ENCODE measurements around the gene PDZK1. TPM values are rescaled to one million over a fixed set of nuclear protein-coding genes. Genes with fewer than 3 reads are reported as not detected.
"Not testable (repeated sequence)": the region's sequence is repeated elsewhere in the genome, so short reads cannot be mapped to it uniquely, and the experiment has no call there.

The PDZK1 gene
- total and polyA plus RNA-seq, 2 donors (not counting 3 experiments of a cell fraction or from before 2014, with no cell fraction given), result 0.03 to 0.58 TPM

DNA sequence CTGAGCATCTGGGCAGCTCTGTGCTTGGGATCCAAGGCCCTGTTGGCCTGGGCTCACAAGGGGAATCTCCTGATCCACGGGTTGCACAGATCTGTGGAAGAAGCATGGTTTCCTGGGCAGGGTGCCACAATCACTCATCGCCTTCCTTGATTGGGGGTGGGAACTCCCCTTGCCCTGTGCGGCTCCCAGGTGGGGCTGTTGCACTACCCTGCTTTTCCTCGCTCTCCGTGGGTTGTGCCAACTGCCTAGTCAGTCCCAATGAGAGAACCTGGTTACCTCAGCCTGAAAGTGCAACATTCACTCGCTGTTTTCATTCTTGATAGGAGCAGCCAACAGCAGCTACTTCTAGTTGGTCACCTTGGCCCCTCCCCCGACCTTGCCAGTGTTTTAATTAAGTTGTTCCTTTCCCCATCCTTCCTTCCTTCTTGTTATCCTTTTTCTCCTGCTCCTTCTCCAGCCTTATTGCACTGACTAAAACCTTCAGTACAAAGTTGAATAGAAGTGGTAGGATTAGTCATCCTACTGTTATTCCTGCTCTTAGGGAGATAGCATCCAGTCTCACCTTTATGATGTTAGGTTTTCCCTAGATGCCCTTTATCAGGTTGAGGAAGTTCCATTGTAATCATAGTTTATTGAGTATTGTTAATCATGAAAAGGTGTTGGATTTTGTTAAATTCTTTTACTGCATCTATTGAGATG, 50.8 kb downstream of the PDZK1 start:
- H3K79me2 ChIP-seq (ENCODE audit: control insufficient read depth, insufficient read depth, low read length); H3K36me3 ChIP-seq (ENCODE audit: control insufficient read depth in 2 of 2, extremely low read depth in 1 of 2, insufficient read depth in 2 of 2, low read length in 2 of 2); H3K4me1 ChIP-seq (ENCODE audit: control insufficient read depth, extremely low read depth, insufficient read depth, low read length); POLR2A ChIA-PET; intact Hi-C loops (cut with micrococcal nuclease); CTCF ChIA-PET; H3K9ac ChIP-seq (replicated peaks; ENCODE audit: extremely low read depth, insufficient read depth, low read length); H4K20me1 ChIP-seq (replicated peaks; ENCODE audit: control insufficient read depth, extremely low read depth, insufficient read depth, low read length); H2AFZ ChIP-seq (ENCODE audit: low read depth, low read length); H3K9me3 ChIP-seq (replicated peaks; ENCODE audit: control insufficient read depth, insufficient read depth, low read length); BruUV-seq (replicated peaks); DNase-seq (ENCODE audit: low read depth, low spot score); H3K9me1 ChIP-seq (replicated peaks; ENCODE audit: control insufficient read depth, extremely low read depth, insufficient read depth, low read length); FAIRE-seq; H3K27ac ChIP-seq (ENCODE audit: insufficient read depth, low read depth, low read length); H3K27me3 ChIP-seq (ENCODE audit: control insufficient read depth in 2 of 2, insufficient read depth in 2 of 2, low read length in 2 of 2); H3K4me3 ChIP-seq (replicated peaks in 1 of 3; ENCODE audit: insufficient read depth in 1 of 3, low read depth in 1 of 3, low read length in 3 of 3); H3K4me2 ChIP-seq (ENCODE audit: insufficient read depth, low read length); dilution Hi-C loops (cut with MboI; ENCODE audit: extremely low pct_ligation_motif_present, low sequenced_read_pairs): not testable (repeated sequence)

DNA sequence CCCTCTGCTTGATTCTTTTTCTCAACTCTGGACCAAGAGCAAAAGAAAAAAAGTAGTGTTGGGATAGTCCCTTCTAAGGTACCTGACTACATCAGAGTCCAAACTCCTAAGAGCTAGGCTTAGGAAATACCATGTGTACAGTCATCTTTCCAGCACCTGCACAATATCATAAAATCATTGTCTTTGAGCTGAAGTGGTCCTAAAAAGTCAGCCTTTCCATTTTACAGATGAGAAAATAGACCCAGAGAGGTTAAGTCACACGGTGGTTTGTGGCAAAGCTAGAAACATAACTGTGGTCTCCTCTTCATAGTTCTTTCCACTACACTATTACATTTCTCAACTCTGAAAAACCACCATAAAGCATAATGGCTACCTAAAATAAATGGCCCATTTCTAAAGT, 63.2 kb downstream of the PDZK1 start:
- H3K79me2 ChIP-seq (ENCODE audit: control insufficient read depth, insufficient read depth, low read length); H3K36me3 ChIP-seq (ENCODE audit: control insufficient read depth in 2 of 2, extremely low read depth in 1 of 2, insufficient read depth in 2 of 2, low read length in 2 of 2); H3K9me3 ChIP-seq (replicated peaks; ENCODE audit: control insufficient read depth, insufficient read depth, low read length); H3K9ac ChIP-seq (replicated peaks; ENCODE audit: extremely low read depth, insufficient read depth, low read length); CTCF ChIA-PET; POLR2A ChIA-PET; H3K27me3 ChIP-seq (ENCODE audit: control insufficient read depth in 2 of 2, insufficient read depth in 2 of 2, low read length in 2 of 2); DNase-seq (ENCODE audit: low read depth, low spot score); FAIRE-seq; H3K4me1 ChIP-seq (ENCODE audit: control insufficient read depth, extremely low read depth, insufficient read depth, low read length); BruUV-seq (replicated peaks); H3K4me2 ChIP-seq (ENCODE audit: insufficient read depth, low read length); H2AFZ ChIP-seq (ENCODE audit: low read depth, low read length); intact Hi-C loops (cut with micrococcal nuclease); H3K4me3 ChIP-seq (replicated peaks in 1 of 3; ENCODE audit: insufficient read depth in 1 of 3, low read depth in 1 of 3, low read length in 3 of 3); H4K20me1 ChIP-seq (replicated peaks; ENCODE audit: control insufficient read depth, extremely low read depth, insufficient read depth, low read length); H3K27ac ChIP-seq (ENCODE audit: insufficient read depth, low read depth, low read length); dilution Hi-C loops (cut with MboI; ENCODE audit: extremely low pct_ligation_motif_present, low sequenced_read_pairs); H3K9me1 ChIP-seq (replicated peaks; ENCODE audit: control insufficient read depth, extremely low read depth, insufficient read depth, low read length): not testable (repeated sequence)

DNA sequence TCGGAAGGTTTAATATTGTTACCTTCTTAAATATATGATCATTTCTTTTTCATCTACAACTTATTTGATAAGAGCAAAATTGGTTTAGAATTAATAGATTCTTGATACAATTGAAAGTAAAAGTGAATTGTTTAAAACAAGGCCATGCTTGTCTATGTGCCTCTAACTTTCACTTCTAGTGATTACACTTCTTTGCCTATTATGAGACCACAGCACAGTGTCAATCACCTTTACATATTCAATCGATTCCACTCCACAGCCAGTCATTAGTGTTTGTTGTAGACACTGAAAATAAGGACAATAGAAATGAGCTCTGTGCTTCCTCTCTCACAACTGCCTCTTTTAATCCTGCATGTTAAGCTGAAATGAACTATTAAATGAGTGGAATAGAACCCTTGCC, 65.3 kb downstream of the PDZK1 start:
- H3K4me2 ChIP-seq (ENCODE audit: insufficient read depth, low read length); H2AFZ ChIP-seq (ENCODE audit: low read depth, low read length); FAIRE-seq; H3K36me3 ChIP-seq (ENCODE audit: control insufficient read depth in 2 of 2, extremely low read depth in 1 of 2, insufficient read depth in 2 of 2, low read length in 2 of 2); H3K4me1 ChIP-seq (ENCODE audit: control insufficient read depth, extremely low read depth, insufficient read depth, low read length); DNase-seq (ENCODE audit: low read depth, low spot score); H3K79me2 ChIP-seq (ENCODE audit: control insufficient read depth, insufficient read depth, low read length); H3K4me3 ChIP-seq (replicated peaks in 1 of 3; ENCODE audit: insufficient read depth in 1 of 3, low read depth in 1 of 3, low read length in 3 of 3); intact Hi-C loops (cut with micrococcal nuclease); H3K9ac ChIP-seq (replicated peaks; ENCODE audit: extremely low read depth, insufficient read depth, low read length); BruUV-seq (replicated peaks); H4K20me1 ChIP-seq (replicated peaks; ENCODE audit: control insufficient read depth, extremely low read depth, insufficient read depth, low read length); H3K9me3 ChIP-seq (replicated peaks; ENCODE audit: control insufficient read depth, insufficient read depth, low read length); CTCF ChIA-PET; H3K27me3 ChIP-seq (ENCODE audit: control insufficient read depth in 2 of 2, insufficient read depth in 2 of 2, low read length in 2 of 2); POLR2A ChIA-PET; H3K9me1 ChIP-seq (replicated peaks; ENCODE audit: control insufficient read depth, extremely low read depth, insufficient read depth, low read length); H3K27ac ChIP-seq (ENCODE audit: insufficient read depth, low read depth, low read length); dilution Hi-C loops (cut with MboI; ENCODE audit: extremely low pct_ligation_motif_present, low sequenced_read_pairs): not testable (repeated sequence)

DNA sequence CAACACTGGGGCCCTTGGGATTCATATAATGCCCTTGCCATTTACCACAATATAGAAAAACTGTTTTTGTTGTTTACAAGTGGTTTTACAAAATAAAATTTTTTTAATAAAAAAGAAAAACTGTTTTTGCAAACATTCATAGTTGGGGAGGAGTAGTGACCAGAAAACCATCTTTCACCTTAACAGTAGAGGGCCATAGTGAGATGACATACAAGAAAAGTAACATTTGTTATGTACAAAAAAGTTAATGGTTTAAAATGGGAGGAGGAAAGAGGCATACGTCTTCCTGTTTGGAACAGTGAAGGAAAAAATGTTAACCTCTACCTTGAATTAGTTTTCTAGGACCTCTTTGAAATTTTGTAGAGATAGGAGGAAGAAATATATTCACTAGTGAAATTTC, 70.9 kb downstream of the PDZK1 start:
- POLR2A ChIA-PET; intact Hi-C loops (cut with micrococcal nuclease); dilution Hi-C loops (cut with MboI; ENCODE audit: extremely low pct_ligation_motif_present, low sequenced_read_pairs); H3K4me1 ChIP-seq (ENCODE audit: control insufficient read depth, extremely low read depth, insufficient read depth, low read length); H3K4me2 ChIP-seq (ENCODE audit: insufficient read depth, low read length); H3K9me1 ChIP-seq (replicated peaks; ENCODE audit: control insufficient read depth, extremely low read depth, insufficient read depth, low read length); CTCF ChIA-PET; H3K27me3 ChIP-seq (ENCODE audit: control insufficient read depth in 2 of 2, insufficient read depth in 2 of 2, low read length in 2 of 2); H2AFZ ChIP-seq (ENCODE audit: low read depth, low read length); FAIRE-seq; H3K9ac ChIP-seq (replicated peaks; ENCODE audit: extremely low read depth, insufficient read depth, low read length); H3K4me3 ChIP-seq (replicated peaks in 1 of 3; ENCODE audit: insufficient read depth in 1 of 3, low read depth in 1 of 3, low read length in 3 of 3); H3K36me3 ChIP-seq (ENCODE audit: control insufficient read depth in 2 of 2, extremely low read depth in 1 of 2, insufficient read depth in 2 of 2, low read length in 2 of 2); H3K27ac ChIP-seq (ENCODE audit: insufficient read depth, low read depth, low read length); H3K79me2 ChIP-seq (ENCODE audit: control insufficient read depth, insufficient read depth, low read length); H3K9me3 ChIP-seq (replicated peaks; ENCODE audit: control insufficient read depth, insufficient read depth, low read length); DNase-seq (ENCODE audit: low read depth, low spot score); H4K20me1 ChIP-seq (replicated peaks; ENCODE audit: control insufficient read depth, extremely low read depth, insufficient read depth, low read length); BruUV-seq (replicated peaks): not testable (repeated sequence)

All from endothelial cell of umbilical vein (primary cell).